ENCODE results near the gene ZNF655. TPM values are rescaled to one million over a fixed set of nuclear protein-coding genes. Genes with fewer than 3 reads are reported as not detected.
"Not testable (repeated sequence)": the region's sequence is repeated elsewhere in the genome, so short reads cannot be mapped to it uniquely, and the experiment has no call there.

The ZNF655 gene
- total RNA-seq, 1 donor from 2014 or later = 74.0 TPM

DNA sequence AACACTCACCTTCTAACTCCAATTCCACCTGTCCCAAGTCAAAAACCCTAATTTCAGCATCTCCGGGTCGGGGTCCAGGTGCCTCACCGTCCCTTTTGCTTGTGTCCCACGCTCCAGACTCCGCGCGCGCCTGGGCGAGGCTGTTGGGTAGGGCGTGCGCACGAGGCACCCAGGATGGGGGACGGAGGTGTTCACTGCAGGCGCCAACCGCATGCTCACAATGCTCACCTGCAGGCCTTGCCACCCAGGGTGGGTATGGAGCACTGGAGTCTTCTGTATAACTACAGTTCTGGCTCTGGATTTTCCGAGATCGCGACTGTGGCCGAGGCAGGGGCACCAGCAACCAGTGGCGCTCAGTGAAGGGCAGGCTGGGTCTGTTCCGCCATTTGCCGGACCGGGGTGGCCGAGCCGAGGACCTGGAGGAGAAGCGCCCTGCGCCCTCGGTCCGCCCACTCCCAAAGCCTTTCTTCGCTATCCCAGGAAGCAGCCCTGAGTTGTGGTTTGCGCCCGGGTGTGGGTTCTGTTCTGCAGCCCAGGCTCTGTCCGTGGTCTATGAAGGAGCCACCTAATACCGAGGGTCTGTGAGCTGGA lies 15.3 kb upstream of the ZNF655 start:
- H3K27me3 Mint-ChIP-seq (ENCODE audit: unreplicated experiment) = peaks cover 3% of the 10 kb centered on the region
- no peaks in the 10 kb centered on the region for H3K4me1 Mint-ChIP-seq (ENCODE audit: low read depth, unreplicated experiment)
- H3K27ac Mint-ChIP-seq (ENCODE audit: unreplicated experiment) = no peak overlapping the region
- peaks cover 29% of the 10 kb centered on the region for H3K36me3 Mint-ChIP-seq (ENCODE audit: unreplicated experiment)
- no peak for DNase-seq
- H3K4me3 Mint-ChIP-seq (ENCODE audit: unreplicated experiment) = no peak overlapping the region
- peaks cover 31% of the 10 kb centered on the region for H3K9me3 Mint-ChIP-seq (ENCODE audit: unreplicated experiment)
- no peak for TF ChIP-seq CTCF (IDR thresholded peaks at IDR 0.05; ENCODE audit: partially characterized antibody, unreplicated experiment)

- TF ChIP-seq CTCF (IDR thresholded peaks at IDR 0.05; ENCODE audit: partially characterized antibody, unreplicated experiment) = no peak
- H3K27ac Mint-ChIP-seq (ENCODE audit: unreplicated experiment) = no peak overlapping the region
- H3K4me3 Mint-ChIP-seq (ENCODE audit: unreplicated experiment) = no peak overlapping the region
- H3K9me3 Mint-ChIP-seq (ENCODE audit: unreplicated experiment) = peaks cover 31% of the 10 kb centered on the region
- peaks cover 3% of the 10 kb centered on the region for H3K27me3 Mint-ChIP-seq (ENCODE audit: unreplicated experiment)
- no peak for DNase-seq
- peaks cover 32% of the 10 kb centered on the region for H3K36me3 Mint-ChIP-seq (ENCODE audit: unreplicated experiment)
- no peaks in the 10 kb centered on the region for H3K4me1 Mint-ChIP-seq (ENCODE audit: low read depth, unreplicated experiment)
Measured at GRCh38 chr7:99543916-99544315, 14.5 kb upstream of the ZNF655 start.

- H3K9me3 Mint-ChIP-seq (ENCODE audit: unreplicated experiment) = peaks cover 26% of the 10 kb centered on the region
- peaks cover 36% of the 10 kb centered on the region for H3K36me3 Mint-ChIP-seq (ENCODE audit: unreplicated experiment)
- DNase-seq; H3K4me1 Mint-ChIP-seq (ENCODE audit: low read depth, unreplicated experiment); H3K27me3 Mint-ChIP-seq (ENCODE audit: unreplicated experiment); H3K27ac Mint-ChIP-seq (ENCODE audit: unreplicated experiment); H3K4me3 Mint-ChIP-seq (ENCODE audit: unreplicated experiment): not testable (repeated sequence)
Measured at GRCh38 chr7:99545308-99545707, 13.1 kb upstream of the ZNF655 start.

DNA sequence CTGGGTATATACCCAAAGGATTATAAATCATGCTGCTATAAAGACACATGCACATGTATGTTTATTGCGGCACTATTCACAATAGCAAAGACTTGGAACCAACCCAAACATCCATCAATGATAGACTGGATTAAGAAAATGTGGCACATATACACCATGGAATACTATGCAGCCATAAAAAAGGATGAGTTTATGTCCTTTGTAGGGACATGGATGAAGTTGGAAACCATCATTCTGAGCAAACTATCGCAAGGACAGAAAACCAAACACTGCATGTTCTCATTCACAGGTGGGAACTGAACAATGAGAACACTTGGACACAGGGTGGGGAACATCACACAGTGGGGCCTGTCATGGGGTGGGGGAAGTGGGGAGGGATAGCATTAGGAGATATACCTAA lies 8.9 kb upstream of the ZNF655 start:
- H3K27ac Mint-ChIP-seq (ENCODE audit: unreplicated experiment); DNase-seq; H3K4me1 Mint-ChIP-seq (ENCODE audit: low read depth, unreplicated experiment); H3K27me3 Mint-ChIP-seq (ENCODE audit: unreplicated experiment); H3K4me3 Mint-ChIP-seq (ENCODE audit: unreplicated experiment): not testable (repeated sequence)
- H3K36me3 Mint-ChIP-seq (ENCODE audit: unreplicated experiment) = peaks cover 26% of the 10 kb centered on the region
- H3K9me3 Mint-ChIP-seq (ENCODE audit: unreplicated experiment) = peaks cover 12% of the 10 kb centered on the region

DNA sequence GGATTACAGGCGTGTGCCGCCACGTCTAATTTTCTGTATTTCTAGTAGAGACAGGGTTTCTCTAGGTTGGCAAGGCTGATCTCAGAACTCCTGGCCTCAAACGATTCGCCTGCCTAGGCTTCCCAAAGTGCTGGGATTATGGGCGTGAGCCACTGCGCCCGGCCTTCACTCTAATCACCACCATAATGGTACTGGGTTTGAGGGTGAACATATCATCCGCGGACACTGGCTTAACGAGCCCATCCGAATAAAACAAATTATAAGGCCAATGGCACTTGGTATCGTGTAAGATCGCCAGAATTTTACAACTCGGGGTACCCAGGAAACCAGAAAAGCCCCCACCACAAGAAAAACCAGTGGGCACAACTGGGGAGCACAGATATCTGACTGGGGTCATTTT lies 7.1 kb upstream of the ZNF655 start:
- H3K4me1 Mint-ChIP-seq (ENCODE audit: low read depth, unreplicated experiment) = peaks cover 6% of the 10 kb centered on the region
- H3K27ac Mint-ChIP-seq (ENCODE audit: unreplicated experiment) = peak overlapping the region; percentile 69
- peaks cover 10% of the 10 kb centered on the region for H3K9me3 Mint-ChIP-seq (ENCODE audit: unreplicated experiment)
- no peak for TF ChIP-seq CTCF (IDR thresholded peaks at IDR 0.05; ENCODE audit: partially characterized antibody, unreplicated experiment)
- peaks cover 20% of the 10 kb centered on the region for H3K36me3 Mint-ChIP-seq (ENCODE audit: unreplicated experiment)
- DNase-seq = no peak
- peaks cover 1% of the 10 kb centered on the region for H3K27me3 Mint-ChIP-seq (ENCODE audit: unreplicated experiment)
- H3K4me3 Mint-ChIP-seq (ENCODE audit: unreplicated experiment) = peak overlapping the region; percentile 78

DNA sequence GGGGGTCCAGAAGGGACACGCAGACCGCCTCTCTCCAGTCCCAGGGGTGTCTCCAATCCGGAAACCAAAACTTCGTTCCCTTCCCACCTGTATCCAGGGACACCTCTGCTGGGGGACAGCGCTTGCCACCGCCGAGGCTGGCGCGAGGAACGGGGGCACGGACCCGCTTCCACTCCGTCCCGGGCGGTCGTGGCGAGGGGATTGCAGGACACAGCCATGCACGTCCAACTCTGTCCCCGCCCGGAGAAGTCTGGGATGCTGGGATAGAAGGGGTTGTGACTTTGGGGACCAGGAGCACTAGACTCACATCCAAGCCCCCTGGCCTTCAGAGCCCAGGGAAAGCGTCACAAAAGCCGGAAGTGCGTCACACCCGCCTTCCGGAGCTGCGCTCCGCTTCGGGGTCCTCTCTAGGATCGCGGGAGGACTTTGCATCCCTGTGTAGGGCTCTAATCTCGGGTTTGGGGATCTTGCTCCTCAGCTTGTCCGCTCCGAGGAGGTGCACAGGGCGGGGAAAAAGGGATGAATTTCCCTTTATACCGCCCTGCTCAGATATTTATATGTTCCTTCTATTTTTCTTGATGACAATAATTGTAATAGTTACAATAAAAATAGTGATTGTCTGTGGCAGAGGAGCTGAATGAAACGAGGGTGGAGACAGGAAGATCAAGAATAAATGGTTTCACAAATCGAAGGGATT lies 6.5 kb upstream of the ZNF655 start, which contains the start of gene FAM200A:
Gene FAM200A (minus strand): TSS at position 348 of the 697 bp plus-strand sequence. CDS start 3,707 bp downstream, outside the sequence.
- peaks cover 1% of the 10 kb centered on the region for H3K27me3 Mint-ChIP-seq (ENCODE audit: unreplicated experiment)
- H3K4me3 Mint-ChIP-seq (ENCODE audit: unreplicated experiment) = peak within 1 kb of the TSS; percentile 78
- peak within 1 kb of the TSS; percentile 69 for H3K27ac Mint-ChIP-seq (ENCODE audit: unreplicated experiment)
- TF ChIP-seq CTCF (IDR thresholded peaks at IDR 0.05; ENCODE audit: partially characterized antibody, unreplicated experiment) = no peak
- peaks cover 10% of the 10 kb centered on the region for H3K9me3 Mint-ChIP-seq (ENCODE audit: unreplicated experiment)
- peaks cover 6% of the 10 kb centered on the region for H3K4me1 Mint-ChIP-seq (ENCODE audit: low read depth, unreplicated experiment)
- peak; percentile 91 for DNase-seq
- peaks cover 14% of the 10 kb centered on the region for H3K36me3 Mint-ChIP-seq (ENCODE audit: unreplicated experiment)

All from glutamatergic neuron (in vitro differentiated cells).